SH-SY5Y (cell line): ENCODE data around the gene SNRPB.

Source experiments
- GATA2 ChIP-seq: IDR thresholded peaks from 2 replicates; pipeline ENCODE4 v1.6.1; 2011; ENCODE audit warnings: mild to moderate bottlenecking, low read depth, low read length
- GATA3 ChIP-seq: IDR thresholded peaks from 2 replicates; pipeline ENCODE4 v1.6.1; 2011; ENCODE audit warnings: low read depth, mild to moderate bottlenecking, low read length, moderate library complexity

DNA sequence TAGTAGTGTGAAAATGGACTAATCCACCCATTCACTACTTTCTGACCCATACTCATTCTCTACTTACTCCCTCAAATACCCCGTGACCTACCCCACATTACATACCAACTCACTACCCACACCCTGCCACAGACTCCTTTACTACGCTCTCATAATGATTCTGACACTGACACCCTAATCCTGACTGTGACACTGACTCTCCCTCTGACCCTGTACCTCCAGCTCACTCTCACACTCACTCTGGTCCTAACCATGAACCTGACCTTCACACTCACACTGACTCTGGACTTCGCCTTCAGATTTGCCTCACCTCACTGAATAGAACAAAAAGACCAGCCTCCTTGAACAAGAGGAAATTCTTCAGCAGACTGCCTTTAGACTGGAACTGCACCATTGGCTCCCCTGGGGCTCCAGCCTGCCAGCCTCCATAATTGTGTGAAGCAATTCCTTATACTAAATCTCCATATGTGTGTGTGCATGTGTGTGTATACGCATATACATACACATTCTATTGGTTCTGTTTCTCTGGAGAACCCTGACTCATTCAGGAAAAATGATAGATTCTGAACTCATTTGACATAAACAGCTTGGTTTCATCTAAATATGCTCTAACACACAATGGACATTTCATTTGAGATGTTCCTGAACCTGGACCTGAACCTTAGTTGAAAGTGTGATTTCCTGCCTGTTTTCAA, 48.7 kb upstream of the SNRPB start:
- TF ChIP-seq GATA3 (no peak), GATA2 (no peak)
